Measurements from ENCODE around the gene PITPNC1.

GRCh38 chr17:67678414-67678813 lies 301.3 kb downstream of the PITPNC1 start:
- TF ChIP-seq CTCF (IDR thresholded peaks at IDR 0.05), result no peak
- no peak for TF ChIP-seq ZFX (IDR thresholded peaks at IDR 0.05; ENCODE audit: borderline replicate concordance)
